GM19035 (cell line): ENCODE results near the gene ARHGAP23.
"Not testable (repeated sequence)": the region's sequence is repeated elsewhere in the genome, so short reads cannot be mapped to it uniquely, and the experiment has no call there.

Experiments used
- ATAC-seq: cut with Tn5 transposase; IDR thresholded peaks from one replicate; pipeline ENCODE4 v1.9.1; 2021; ENCODE audit not compliant: unreplicated experiment

ARHGAP23 gene

GRCh38 chr17:38420518-38420917, 7.7 kb upstream of the ARHGAP23 start:
- no peak for ATAC-seq

GRCh38 chr17:38421171-38421841, 7.0 kb upstream of the ARHGAP23 start:
- no peak for ATAC-seq

- ATAC-seq = no peak
Measured at GRCh38 chr17:38421871-38422827, 6.1 kb upstream of the ARHGAP23 start.

GRCh38 chr17:38424297-38424972, 3.8 kb upstream of the ARHGAP23 start:
- ATAC-seq = no peak

- no peak for ATAC-seq
Measured at GRCh38 chr17:38425031-38425430, 3.2 kb upstream of the ARHGAP23 start.

GRCh38 chr17:38425744-38426143, 2.5 kb upstream of the ARHGAP23 start:
- no peak for ATAC-seq

- no peak for ATAC-seq
Measured at GRCh38 chr17:38426441-38426840, 1.8 kb upstream of the ARHGAP23 start.

- no peak for ATAC-seq
Measured at GRCh38 chr17:38427160-38427949, 909 bp upstream of the ARHGAP23 start.

- no peak for ATAC-seq
Measured at GRCh38 chr17:38428643-38429371, 543 bp downstream of the ARHGAP23 start.

- ATAC-seq = no peak
Measured at GRCh38 chr17:38429476-38430100, 1.3 kb downstream of the ARHGAP23 start.

GRCh38 chr17:38430316-38430715, 2.1 kb downstream of the ARHGAP23 start:
- ATAC-seq = no peak

- no peak for ATAC-seq
Measured at GRCh38 chr17:38430822-38431221, 2.6 kb downstream of the ARHGAP23 start.

GRCh38 chr17:38431346-38432145, 3.3 kb downstream of the ARHGAP23 start:
- ATAC-seq = no peak

GRCh38 chr17:38434178-38434665, 6.0 kb downstream of the ARHGAP23 start:
- ATAC-seq = no peak

- no peak for ATAC-seq
Measured at GRCh38 chr17:38435795-38436194, 7.5 kb downstream of the ARHGAP23 start.

GRCh38 chr17:38436386-38436785, 8.1 kb downstream of the ARHGAP23 start:
- no peak for ATAC-seq

- ATAC-seq = not testable (repeated sequence)
Measured at GRCh38 chr17:38437313-38437712, 9.0 kb downstream of the ARHGAP23 start.

- ATAC-seq = no peak
Measured at GRCh38 chr17:38439436-38439835, 11.2 kb downstream of the ARHGAP23 start.
